ENCODE data around the gene MYH15. TPM values are rescaled to one million over a fixed set of nuclear protein-coding genes. Genes with fewer than 3 reads are reported as not detected.
A peak's percentile ranks its signal among the peaks of the same experiment; 100 is the strongest.

Gene MYH15
- total and polyA plus RNA-seq, 9 donors, result 0.27 to 1.1 (median 0.50) TPM

GRCh38 chr3:108493862-108494261 lies 16.5 kb downstream of the MYH15 start:
- no CpG with 5 or more reads among the region's 2 CpGs for WGBS (ENCODE audit: insufficient coverage)
- Histone ChIP-seq H3K9me3 (replicated peaks; ENCODE audit: control insufficient read depth, low read depth, low read length) (no peaks in the 10 kb centered on the region), H3K36me3 (ENCODE audit: control insufficient read depth, insufficient read depth, low read length) (no peaks in the 10 kb centered on the region), H3K4me1 (ENCODE audit: control insufficient read depth, insufficient read depth, low read length) (no peaks in the 10 kb centered on the region), H3K4me3 (ENCODE audit: low read length) (no peak overlapping the region), H3K27ac (ENCODE audit: low read length) (no peak overlapping the region), H3K27me3 (ENCODE audit: control insufficient read depth, insufficient read depth, low read length) (no peaks in the 10 kb centered on the region)
- DNase-seq, result no peak

- no peak for DNase-seq
- H3K27me3 ChIP-seq (ENCODE audit: control insufficient read depth, insufficient read depth, low read length), result no peaks in the 10 kb centered on the region
- no peak overlapping the region for H3K4me3 ChIP-seq (ENCODE audit: low read length)
- no peaks in the 10 kb centered on the region for H3K36me3 ChIP-seq (ENCODE audit: control insufficient read depth, insufficient read depth, low read length)
- H3K4me1 ChIP-seq (ENCODE audit: control insufficient read depth, insufficient read depth, low read length), result peaks cover 2% of the 10 kb centered on the region
- no peaks in the 10 kb centered on the region for H3K9me3 ChIP-seq (replicated peaks; ENCODE audit: control insufficient read depth, low read depth, low read length)
- 73% methylated on average over 3 of the region's 3 CpGs for WGBS (ENCODE audit: insufficient coverage)
- H3K27ac ChIP-seq (ENCODE audit: low read length), result no peak overlapping the region
Observed at GRCh38 chr3:108491456-108491855, 18.9 kb downstream of the MYH15 start.

DNA sequence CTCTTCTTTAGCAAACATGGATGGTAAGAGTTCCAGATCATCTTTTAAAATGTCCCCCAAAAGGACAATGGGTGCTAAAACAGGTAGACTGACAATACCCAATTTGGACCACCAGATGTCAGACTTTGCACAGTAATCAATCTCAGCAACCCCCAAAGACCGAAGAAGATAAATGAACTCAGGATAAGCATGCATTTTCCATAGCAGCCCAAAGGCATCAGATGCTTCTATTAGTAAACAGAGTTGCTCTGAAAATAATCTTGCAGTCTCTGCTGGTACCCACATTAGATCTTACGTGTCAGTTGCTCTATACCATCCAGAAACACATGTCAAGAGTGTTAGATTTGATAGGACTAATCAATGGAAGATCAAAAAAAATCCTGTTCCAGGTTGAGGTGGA lies 20.6 kb downstream of the MYH15 start:
- peak; percentile 61 for DNase-seq
- Histone ChIP-seq H3K36me3 (ENCODE audit: control insufficient read depth, insufficient read depth, low read length) (no peaks in the 10 kb centered on the region), H3K4me3 (ENCODE audit: low read length) (no peak overlapping the region), H3K27ac (ENCODE audit: low read length) (no peak overlapping the region), H3K27me3 (ENCODE audit: control insufficient read depth, insufficient read depth, low read length) (no peaks in the 10 kb centered on the region), H3K9me3 (replicated peaks; ENCODE audit: control insufficient read depth, low read depth, low read length) (no peaks in the 10 kb centered on the region), H3K4me1 (ENCODE audit: control insufficient read depth, insufficient read depth, low read length) (peaks cover 2% of the 10 kb centered on the region)
- WGBS (ENCODE audit: insufficient coverage), result no CpG with 5 or more reads among the region's 2 CpGs

DNA sequence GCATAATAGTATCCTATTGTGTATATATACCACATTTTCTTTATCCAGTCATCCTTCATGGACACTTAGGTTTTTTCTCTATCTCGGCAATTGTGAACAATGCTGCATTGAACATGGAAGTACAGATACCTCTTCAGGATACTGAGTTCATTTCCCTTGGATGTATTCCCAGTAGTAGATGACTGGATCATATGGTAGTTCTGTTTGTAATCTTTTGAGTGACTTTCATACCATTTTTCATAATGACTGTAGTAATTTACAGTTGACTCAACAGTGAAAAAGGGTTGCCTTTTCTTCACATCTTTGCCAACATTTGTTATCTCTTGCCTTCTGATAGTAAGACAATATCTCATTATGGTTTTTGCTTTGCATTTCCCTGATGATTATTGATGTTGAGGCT lies 21.8 kb downstream of the MYH15 start:
- no peak overlapping the region for H3K27ac ChIP-seq (ENCODE audit: low read length)
- no peak overlapping the region for H3K4me3 ChIP-seq (ENCODE audit: low read length)
- no peaks in the 10 kb centered on the region for H3K9me3 ChIP-seq (replicated peaks; ENCODE audit: control insufficient read depth, low read depth, low read length)
- DNase-seq, result no peak
- WGBS (ENCODE audit: insufficient coverage), result no CpG with 5 or more reads among the region's 1 CpG
- H3K4me1 ChIP-seq (ENCODE audit: control insufficient read depth, insufficient read depth, low read length), result peaks cover 2% of the 10 kb centered on the region
- no peaks in the 10 kb centered on the region for H3K27me3 ChIP-seq (ENCODE audit: control insufficient read depth, insufficient read depth, low read length)
- H3K36me3 ChIP-seq (ENCODE audit: control insufficient read depth, insufficient read depth, low read length), result no peaks in the 10 kb centered on the region

DNA sequence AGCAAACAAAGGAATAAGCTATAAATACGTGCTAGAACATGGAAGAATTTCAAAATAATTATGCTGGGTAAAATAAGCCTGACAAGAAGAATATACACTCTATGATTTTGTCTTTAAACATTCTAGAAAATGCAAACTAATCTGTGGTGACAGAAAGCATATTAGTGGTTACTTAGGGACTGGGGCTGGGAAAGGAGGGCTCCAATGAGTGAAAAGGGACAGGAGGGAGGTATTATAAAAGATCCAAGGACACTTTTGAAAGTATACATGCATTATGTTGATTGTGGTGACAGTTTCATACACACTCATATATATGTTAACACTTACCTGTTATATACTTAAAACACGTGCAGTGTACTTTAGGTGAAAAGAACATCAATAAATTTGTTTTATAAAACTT lies 23.0 kb downstream of the MYH15 start:
- Histone ChIP-seq H3K36me3 (ENCODE audit: control insufficient read depth, insufficient read depth, low read length) (no peaks in the 10 kb centered on the region), H3K4me1 (ENCODE audit: control insufficient read depth, insufficient read depth, low read length) (peaks cover 2% of the 10 kb centered on the region), H3K4me3 (ENCODE audit: low read length) (no peak overlapping the region), H3K27me3 (ENCODE audit: control insufficient read depth, insufficient read depth, low read length) (no peaks in the 10 kb centered on the region), H3K9me3 (replicated peaks; ENCODE audit: control insufficient read depth, low read depth, low read length) (no peaks in the 10 kb centered on the region), H3K27ac (ENCODE audit: low read length) (no peak overlapping the region)
- DNase-seq, result no peak
- WGBS (ENCODE audit: insufficient coverage), result no CpG with 5 or more reads among the region's 2 CpGs

DNA sequence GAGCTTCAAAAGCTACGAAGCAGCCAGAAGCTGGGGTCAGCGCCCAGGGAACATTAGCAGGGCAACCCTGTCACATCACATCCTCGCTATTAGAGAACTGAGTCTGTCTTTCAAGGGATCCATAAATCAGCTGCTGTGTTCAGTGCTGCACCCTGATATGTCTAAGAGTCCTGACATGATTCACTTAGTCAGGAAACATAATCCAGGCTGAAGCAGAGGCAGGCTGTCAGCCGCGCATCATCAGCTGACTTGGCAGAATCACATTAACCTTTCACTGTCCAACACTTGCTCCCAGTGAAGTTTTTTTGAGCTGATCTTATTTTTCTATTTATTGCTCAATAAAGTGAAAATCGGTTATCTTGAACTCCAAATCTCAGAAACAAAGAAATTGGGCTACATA lies 23.5 kb downstream of the MYH15 start:
- no peaks in the 10 kb centered on the region for H3K9me3 ChIP-seq (replicated peaks; ENCODE audit: control insufficient read depth, low read depth, low read length)
- WGBS (ENCODE audit: insufficient coverage), result 22% methylated on average over 1 of the region's 6 CpGs
- peaks cover 2% of the 10 kb centered on the region for H3K4me1 ChIP-seq (ENCODE audit: control insufficient read depth, insufficient read depth, low read length)
- no peaks in the 10 kb centered on the region for H3K27me3 ChIP-seq (ENCODE audit: control insufficient read depth, insufficient read depth, low read length)
- H3K4me3 ChIP-seq (ENCODE audit: low read length), result no peak overlapping the region
- DNase-seq, result peak; percentile 50
- H3K27ac ChIP-seq (ENCODE audit: low read length), result no peak overlapping the region
- no peaks in the 10 kb centered on the region for H3K36me3 ChIP-seq (ENCODE audit: control insufficient read depth, insufficient read depth, low read length)

DNA sequence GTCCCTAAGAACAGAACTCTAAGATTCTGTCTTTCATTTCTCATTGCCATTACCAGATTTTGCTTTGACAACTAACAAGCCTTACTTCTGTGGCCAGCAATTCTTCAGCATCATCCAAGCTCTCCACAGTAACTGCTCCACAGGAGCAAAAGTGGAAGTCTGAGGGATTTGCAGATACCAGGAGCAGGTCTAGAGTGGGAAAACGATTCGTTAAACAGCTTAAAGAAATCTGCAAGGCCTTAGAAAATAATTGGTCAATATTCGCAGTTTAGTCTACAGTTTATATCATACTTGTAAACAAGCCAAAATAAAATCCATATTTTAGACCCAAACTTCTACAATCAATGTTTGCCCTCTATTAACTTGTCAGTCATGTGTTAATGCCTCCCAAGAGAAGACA lies 24.1 kb downstream of the MYH15 start:
- Histone ChIP-seq H3K4me3 (ENCODE audit: low read length) (no peak overlapping the region), H3K36me3 (ENCODE audit: control insufficient read depth, insufficient read depth, low read length) (no peaks in the 10 kb centered on the region), H3K9me3 (replicated peaks; ENCODE audit: control insufficient read depth, low read depth, low read length) (no peaks in the 10 kb centered on the region), H3K4me1 (ENCODE audit: control insufficient read depth, insufficient read depth, low read length) (peaks cover 2% of the 10 kb centered on the region), H3K27ac (ENCODE audit: low read length) (no peak overlapping the region), H3K27me3 (ENCODE audit: control insufficient read depth, insufficient read depth, low read length) (no peaks in the 10 kb centered on the region)
- WGBS (ENCODE audit: insufficient coverage), result no CpG with 5 or more reads among the region's 3 CpGs
- no peak for DNase-seq

- H3K4me1 ChIP-seq (ENCODE audit: control insufficient read depth, insufficient read depth, low read length), result peaks cover 2% of the 10 kb centered on the region
- WGBS (ENCODE audit: insufficient coverage), result 32% methylated on average over 3 of the region's 3 CpGs
- no peak overlapping the region for H3K4me3 ChIP-seq (ENCODE audit: low read length)
- no peaks in the 10 kb centered on the region for H3K27me3 ChIP-seq (ENCODE audit: control insufficient read depth, insufficient read depth, low read length)
- DNase-seq, result no peak
- H3K36me3 ChIP-seq (ENCODE audit: control insufficient read depth, insufficient read depth, low read length), result no peaks in the 10 kb centered on the region
- H3K27ac ChIP-seq (ENCODE audit: low read length), result no peak overlapping the region
- H3K9me3 ChIP-seq (replicated peaks; ENCODE audit: control insufficient read depth, low read depth, low read length), result no peaks in the 10 kb centered on the region
Observed at GRCh38 chr3:108485146-108485545, 25.2 kb downstream of the MYH15 start.

- WGBS (ENCODE audit: insufficient coverage), result 83% methylated on average over 1 of the region's 2 CpGs
- H3K9me3 ChIP-seq (replicated peaks; ENCODE audit: control insufficient read depth, low read depth, low read length), result no peaks in the 10 kb centered on the region
- H3K4me1 ChIP-seq (ENCODE audit: control insufficient read depth, insufficient read depth, low read length), result no peaks in the 10 kb centered on the region
- no peak overlapping the region for H3K27ac ChIP-seq (ENCODE audit: low read length)
- H3K27me3 ChIP-seq (ENCODE audit: control insufficient read depth, insufficient read depth, low read length), result no peaks in the 10 kb centered on the region
- DNase-seq, result no peak
- no peaks in the 10 kb centered on the region for H3K36me3 ChIP-seq (ENCODE audit: control insufficient read depth, insufficient read depth, low read length)
- H3K4me3 ChIP-seq (ENCODE audit: low read length), result no peak overlapping the region
Observed at GRCh38 chr3:108479224-108479623, 31.2 kb downstream of the MYH15 start.

GRCh38 chr3:108477511-108478147 lies 32.8 kb downstream of the MYH15 start:
- H3K4me3 ChIP-seq (ENCODE audit: low read length), result no peak overlapping the region
- no CpG with 5 or more reads among the region's 4 CpGs for WGBS (ENCODE audit: insufficient coverage)
- peak; percentile 74 for DNase-seq
- H3K36me3 ChIP-seq (ENCODE audit: control insufficient read depth, insufficient read depth, low read length), result no peaks in the 10 kb centered on the region
- no peaks in the 10 kb centered on the region for H3K27me3 ChIP-seq (ENCODE audit: control insufficient read depth, insufficient read depth, low read length)
- no peaks in the 10 kb centered on the region for H3K9me3 ChIP-seq (replicated peaks; ENCODE audit: control insufficient read depth, low read depth, low read length)
- H3K27ac ChIP-seq (ENCODE audit: low read length), result no peak overlapping the region
- no peaks in the 10 kb centered on the region for H3K4me1 ChIP-seq (ENCODE audit: control insufficient read depth, insufficient read depth, low read length)

GRCh38 chr3:108475220-108475782 lies 35.1 kb downstream of the MYH15 start:
- Histone ChIP-seq H3K27ac (ENCODE audit: low read length) (no peak overlapping the region), H3K4me3 (ENCODE audit: low read length) (no peak overlapping the region), H3K4me1 (ENCODE audit: control insufficient read depth, insufficient read depth, low read length) (no peaks in the 10 kb centered on the region), H3K27me3 (ENCODE audit: control insufficient read depth, insufficient read depth, low read length) (no peaks in the 10 kb centered on the region), H3K36me3 (ENCODE audit: control insufficient read depth, insufficient read depth, low read length) (no peaks in the 10 kb centered on the region), H3K9me3 (replicated peaks; ENCODE audit: control insufficient read depth, low read depth, low read length) (no peaks in the 10 kb centered on the region)
- no peak for DNase-seq
- no CpG with 5 or more reads among the region's 1 CpG for WGBS (ENCODE audit: insufficient coverage)

All from muscle of leg (tissue), 11 donors.